ENCODE results near the gene NUP188. TPM values are rescaled to one million over a fixed set of nuclear protein-coding genes. Genes with fewer than 3 reads are reported as not detected.
A peak's percentile ranks its signal among the peaks of the same experiment; 100 is the strongest.

The NUP188 gene
- total RNA-seq, 1 donor from 2014 or later: 15.9 TPM

DNA sequence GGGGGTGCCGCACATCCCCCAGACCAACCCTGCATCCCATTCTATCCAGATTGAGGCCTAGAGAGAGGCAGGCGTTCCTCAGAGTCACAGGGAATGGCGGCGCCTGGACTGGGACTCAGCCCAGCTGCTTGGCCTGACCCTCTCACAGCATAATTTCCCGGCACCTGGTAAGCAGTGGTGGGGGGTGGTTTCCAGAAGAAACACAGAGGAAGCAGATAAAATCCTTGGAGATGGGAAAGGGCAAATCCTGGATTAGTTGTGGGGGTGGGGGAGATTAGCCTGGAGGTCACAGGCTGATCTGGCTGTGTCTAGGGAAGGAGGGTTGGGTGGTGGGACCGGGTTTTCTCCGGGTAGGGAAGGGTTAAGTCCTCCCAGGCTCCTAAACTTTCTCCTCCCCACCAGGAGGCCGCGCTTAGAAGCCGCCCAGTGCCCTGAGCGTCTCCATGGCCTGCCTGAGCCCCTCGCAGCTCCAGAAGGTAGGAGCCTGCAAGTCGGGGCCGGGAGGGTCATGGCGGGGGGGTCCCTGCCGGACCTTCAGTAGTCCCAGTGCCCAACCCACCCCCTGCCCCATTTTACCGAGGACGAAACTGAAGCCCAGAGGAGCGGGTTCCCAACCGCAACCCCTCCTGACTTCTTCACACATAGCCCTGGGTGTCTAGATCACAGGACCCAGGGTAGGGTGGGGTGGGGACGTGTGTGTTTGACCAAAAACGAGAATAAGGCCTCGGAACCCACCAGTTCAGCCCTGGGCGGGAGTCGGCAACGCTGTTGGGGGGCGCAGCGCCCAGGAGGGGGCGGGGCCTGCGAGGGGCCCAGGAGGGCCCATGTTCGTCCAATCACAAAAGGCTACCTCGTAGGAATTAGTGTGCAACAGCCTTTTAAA, 25.4 kb upstream of the NUP188 start:
- H3K36me3 ChIP-seq: peaks cover 9% of the 10 kb centered on the region
- TF ChIP-seq, protein P1, sequence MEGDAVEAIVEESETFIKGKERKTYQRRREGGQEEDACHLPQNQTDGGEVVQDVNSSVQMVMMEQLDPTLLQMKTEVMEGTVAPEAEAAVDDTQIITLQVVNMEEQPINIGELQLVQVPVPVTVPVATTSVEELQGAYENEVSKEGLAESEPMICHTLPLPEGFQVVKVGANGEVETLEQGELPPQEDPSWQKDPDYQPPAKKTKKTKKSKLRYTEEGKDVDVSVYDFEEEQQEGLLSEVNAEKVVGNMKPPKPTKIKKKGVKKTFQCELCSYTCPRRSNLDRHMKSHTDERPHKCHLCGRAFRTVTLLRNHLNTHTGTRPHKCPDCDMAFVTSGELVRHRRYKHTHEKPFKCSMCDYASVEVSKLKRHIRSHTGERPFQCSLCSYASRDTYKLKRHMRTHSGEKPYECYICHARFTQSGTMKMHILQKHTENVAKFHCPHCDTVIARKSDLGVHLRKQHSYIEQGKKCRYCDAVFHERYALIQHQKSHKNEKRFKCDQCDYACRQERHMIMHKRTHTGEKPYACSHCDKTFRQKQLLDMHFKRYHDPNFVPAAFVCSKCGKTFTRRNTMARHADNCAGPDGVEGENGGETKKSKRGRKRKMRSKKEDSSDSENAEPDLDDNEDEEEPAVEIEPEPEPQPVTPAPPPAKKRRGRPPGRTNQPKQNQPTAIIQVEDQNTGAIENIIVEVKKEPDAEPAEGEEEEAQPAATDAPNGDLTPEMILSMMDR (IDR thresholded peaks at IDR 0.05; ENCODE audit: borderline replicate concordance): peak; percentile 38
- H3K4me3 ChIP-seq: peak overlapping the region; percentile 74
- peak overlapping the region; percentile 90 for H3K27ac ChIP-seq (replicated peaks)
- intact Hi-C loops (cut with micrococcal nuclease): no loop called here
- no peaks in the 10 kb centered on the region for H3K27me3 ChIP-seq (ENCODE audit: low read depth)
- no peaks in the 10 kb centered on the region for H3K9me3 ChIP-seq (replicated peaks)
- H3K4me1 ChIP-seq: peaks cover 62% of the 10 kb centered on the region
- peak; percentile 58 for DNase-seq

DNA sequence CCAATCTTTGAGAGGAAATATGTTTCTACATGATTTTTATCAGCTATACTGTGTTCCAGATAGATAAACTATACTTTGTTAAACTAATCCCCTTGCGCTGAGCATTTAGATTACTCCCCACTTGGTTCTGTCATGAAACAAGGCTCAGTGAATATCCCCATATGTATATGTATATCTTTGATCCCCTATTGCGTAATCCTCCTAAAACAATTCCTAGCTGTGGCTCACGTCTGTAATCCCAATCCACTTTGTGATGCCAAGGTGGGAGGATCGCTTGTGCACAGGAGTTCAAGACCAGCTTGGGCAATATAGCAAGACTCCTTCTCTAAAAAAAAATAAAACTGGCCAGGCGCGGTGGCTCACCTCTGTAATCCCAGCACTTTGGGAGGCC, 24.0 kb upstream of the NUP188 start:
- H3K4me1 ChIP-seq: peaks cover 52% of the 10 kb centered on the region
- no peaks in the 10 kb centered on the region for H3K9me3 ChIP-seq (replicated peaks)
- no peak overlapping the region for H3K4me3 ChIP-seq
- intact Hi-C loops (cut with micrococcal nuclease): no loop called here
- TF ChIP-seq, protein P1 (IDR thresholded peaks at IDR 0.05; ENCODE audit: borderline replicate concordance): no peak
- H3K27me3 ChIP-seq (ENCODE audit: low read depth): no peaks in the 10 kb centered on the region
- no peaks in the 10 kb centered on the region for H3K36me3 ChIP-seq
- no peak for DNase-seq
- no peak overlapping the region for H3K27ac ChIP-seq (replicated peaks)

DNA sequence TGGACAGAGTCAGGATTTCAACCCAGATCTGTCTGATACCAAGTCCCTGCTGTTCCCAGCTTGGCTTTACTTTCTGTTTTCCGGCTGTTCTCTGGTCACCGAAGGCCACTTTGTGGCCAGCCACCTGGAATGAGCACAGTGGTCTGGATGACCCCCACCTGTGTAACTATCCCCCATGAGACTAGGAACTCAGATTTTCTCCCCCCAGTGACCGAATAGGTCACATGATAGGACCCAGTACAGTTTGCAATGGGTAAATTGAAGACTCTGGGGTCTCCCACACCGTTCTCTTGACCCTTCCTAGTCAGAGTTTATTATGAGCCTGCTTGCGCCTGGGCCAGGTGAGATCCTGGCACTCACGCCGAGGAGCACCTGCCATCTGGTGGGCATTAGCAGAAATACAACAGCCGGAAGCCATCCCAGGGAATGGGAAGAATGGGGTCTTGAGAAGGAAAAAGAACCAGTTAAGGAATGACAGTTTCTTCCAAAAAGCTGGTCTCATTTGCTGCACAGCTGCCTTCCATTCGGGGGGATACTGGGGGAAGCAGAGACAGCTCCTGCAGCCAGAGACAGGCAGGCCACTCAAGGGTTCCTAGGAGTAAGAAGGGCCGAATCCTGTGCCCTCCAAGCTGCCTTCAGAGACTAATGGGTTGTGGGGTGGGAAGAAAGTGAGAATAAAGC, 19.6 kb upstream of the NUP188 start:
- no peak overlapping the region for H3K4me3 ChIP-seq
- intact Hi-C loops (cut with micrococcal nuclease): loop anchor here (5.0 kb wide), 1 partner anchor 66 kb away; no protein-coding TSS in a partner anchor
- H3K27ac ChIP-seq (replicated peaks): no peak overlapping the region
- peaks cover 8% of the 10 kb centered on the region for H3K4me1 ChIP-seq
- DNase-seq: peak; percentile 51
- H3K9me3 ChIP-seq (replicated peaks): no peaks in the 10 kb centered on the region
- H3K27me3 ChIP-seq (ENCODE audit: low read depth): no peaks in the 10 kb centered on the region
- TF ChIP-seq, protein P1 (IDR thresholded peaks at IDR 0.05; ENCODE audit: borderline replicate concordance): peak; percentile 92
- H3K36me3 ChIP-seq: no peaks in the 10 kb centered on the region

DNA sequence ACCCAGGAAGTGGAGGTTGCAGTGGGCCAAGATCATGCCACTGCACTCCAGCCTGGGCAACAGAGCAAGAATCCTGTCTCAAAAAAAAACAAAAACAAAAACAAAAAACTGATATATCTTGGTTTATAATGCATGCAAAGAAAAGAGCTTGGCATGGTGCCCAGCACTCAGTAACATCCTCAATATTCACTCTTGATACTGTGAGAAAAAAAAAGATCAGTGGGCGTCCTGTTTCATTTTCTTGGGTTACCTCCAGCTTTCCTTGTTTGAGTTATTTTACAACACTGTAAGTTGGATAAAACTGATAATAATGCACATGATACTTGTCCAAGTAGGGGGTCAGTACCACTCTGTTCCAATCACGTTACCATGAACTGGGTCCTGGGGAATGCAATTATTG, 18.9 kb upstream of the NUP188 start:
- no peak for DNase-seq
- Histone ChIP-seq H3K27ac (replicated peaks) (no peak overlapping the region), H3K4me1 (peaks cover 3% of the 10 kb centered on the region), H3K4me3 (no peak overlapping the region), H3K9me3 (replicated peaks) (no peaks in the 10 kb centered on the region), H3K27me3 (ENCODE audit: low read depth) (no peaks in the 10 kb centered on the region), H3K36me3 (peaks cover 5% of the 10 kb centered on the region)
- TF ChIP-seq, protein P1 (IDR thresholded peaks at IDR 0.05; ENCODE audit: borderline replicate concordance): no peak
- intact Hi-C loops (cut with micrococcal nuclease): loop anchor here (5.0 kb wide), 1 partner anchor 66 kb away; no protein-coding TSS in a partner anchor

DNA sequence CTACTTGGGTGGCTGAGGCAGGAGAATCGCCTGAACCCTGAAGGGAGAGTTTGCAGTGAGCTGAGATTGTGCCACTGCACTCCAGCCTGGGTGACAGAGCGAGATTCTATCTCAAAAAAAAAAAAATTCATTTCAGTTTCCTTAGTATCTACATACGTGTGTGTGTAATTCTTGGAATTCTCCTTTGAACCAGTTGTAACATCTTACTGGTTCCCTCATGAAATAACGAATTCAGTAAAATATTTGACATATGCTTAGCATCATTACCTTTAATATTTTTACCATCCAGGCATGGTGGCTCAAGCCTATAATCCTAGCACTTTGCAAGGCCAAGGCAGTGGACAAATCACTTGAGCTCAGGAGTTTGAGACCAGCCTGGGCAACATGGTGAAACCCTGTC, 17.9 kb upstream of the NUP188 start:
- intact Hi-C loops (cut with micrococcal nuclease): loop anchor here (5.0 kb wide), 1 partner anchor 67 kb away; no protein-coding TSS in a partner anchor
- peaks cover 14% of the 10 kb centered on the region for H3K36me3 ChIP-seq
- no peak overlapping the region for H3K4me3 ChIP-seq
- H3K27me3 ChIP-seq (ENCODE audit: low read depth): no peaks in the 10 kb centered on the region
- no peaks in the 10 kb centered on the region for H3K9me3 ChIP-seq (replicated peaks)
- DNase-seq: no peak
- no peak overlapping the region for H3K27ac ChIP-seq (replicated peaks)
- TF ChIP-seq, protein P1 (IDR thresholded peaks at IDR 0.05; ENCODE audit: borderline replicate concordance): no peak
- peaks cover 3% of the 10 kb centered on the region for H3K4me1 ChIP-seq

All from left ventricle myocardium inferior (tissue), 1 donor.